RCC 7860 (cell line): ENCODE measurements around the gene ELFN2.

ENCODE experiments used
- DNase-seq: peaks from one replicate; pipeline ENCODE4 v3.0.0-alpha.2; 2015; ENCODE audit warnings: low spot score
- FAIRE-seq: peaks from 2 replicates; lab custom pipeline; 2012; peaks lifted over from hg19 to GRCh38; lab: Jason Lieb, UNC

Gene ELFN2

DNA sequence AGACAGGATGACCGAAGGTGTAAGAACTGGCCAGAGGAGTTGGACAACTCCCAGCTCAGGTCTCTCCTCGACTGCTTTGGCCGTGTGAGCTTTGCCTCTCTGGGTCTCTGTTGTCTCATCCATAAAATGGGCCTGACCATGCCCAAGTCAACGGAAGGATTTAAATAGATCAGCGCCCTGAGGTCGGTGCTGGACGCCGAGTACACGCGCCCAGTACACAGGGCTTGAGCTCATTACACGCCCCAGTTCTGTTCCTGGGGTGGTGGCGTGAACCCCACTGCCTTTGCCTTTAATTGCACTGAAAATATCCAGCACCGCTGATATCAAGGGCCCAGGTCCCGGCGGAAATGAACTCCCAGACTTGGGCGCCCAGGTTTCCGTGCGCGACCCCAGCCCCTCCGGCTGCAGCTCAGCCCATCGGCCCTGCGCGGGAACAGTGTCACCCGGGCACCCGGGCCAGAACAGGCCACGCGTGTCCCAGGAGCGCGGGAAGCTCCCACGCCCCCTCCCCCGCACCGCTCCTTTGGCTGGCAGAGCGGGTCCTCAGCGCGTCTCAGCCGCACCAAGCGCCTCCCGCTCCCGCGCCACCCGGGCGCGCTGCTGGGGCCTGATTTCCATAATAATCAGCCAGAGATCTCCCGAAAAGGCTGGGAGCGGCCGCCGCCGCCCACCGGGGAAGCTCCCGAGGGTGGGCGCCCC lies 102.8 kb downstream of the ELFN2 start:
- DNase-seq (no peak), FAIRE-seq (no peak)

DNA sequence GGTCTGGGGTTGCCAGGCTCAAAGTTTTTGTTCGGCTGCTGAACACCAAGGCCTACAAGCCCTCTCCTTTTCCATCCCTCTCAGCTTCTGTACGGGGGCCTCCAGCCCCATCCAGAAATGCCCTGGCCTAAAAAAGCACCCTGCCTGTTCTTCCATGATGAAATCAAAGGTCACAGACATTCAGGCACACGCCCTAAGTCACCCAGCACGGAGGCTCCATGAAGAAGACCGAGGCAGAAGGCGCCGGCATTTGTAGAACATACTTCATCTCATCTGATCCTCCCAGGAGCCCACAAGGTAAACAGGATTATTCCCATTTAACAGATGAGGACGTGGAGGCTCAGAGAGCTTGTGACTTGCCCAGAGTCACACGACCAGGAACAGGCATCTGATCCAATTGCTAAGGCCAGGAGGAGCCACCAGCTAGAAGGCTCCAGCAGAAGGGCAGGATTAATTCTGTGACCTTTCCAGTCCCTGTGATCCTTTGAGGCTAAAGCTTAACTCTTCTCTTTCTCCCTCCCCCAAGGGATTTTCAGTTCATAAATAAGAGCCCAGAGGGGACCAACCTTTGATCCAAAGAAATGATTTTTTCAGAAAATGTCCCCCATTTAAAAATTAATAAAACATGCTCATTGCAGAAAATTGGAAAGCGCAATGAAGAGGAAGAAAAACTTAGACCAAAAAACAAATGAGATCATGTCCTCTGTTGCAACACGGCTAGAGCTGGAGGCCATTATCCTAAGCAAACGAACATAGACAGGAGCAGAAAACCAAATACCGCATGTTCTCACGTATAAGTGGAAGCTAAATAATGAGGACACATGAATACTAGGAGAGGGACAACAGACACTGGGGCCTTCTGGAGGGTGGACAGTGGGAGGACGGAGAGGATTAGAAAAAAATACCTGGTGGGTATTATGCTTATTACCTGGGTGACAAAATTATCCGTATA lies 106.3 kb downstream of the ELFN2 start:
- DNase-seq, result no peak
- FAIRE-seq, result no peak

GRCh38 chr22:37319469-37319868 lies 107.8 kb downstream of the ELFN2 start:
- FAIRE-seq (no peak), DNase-seq (no peak)

- DNase-seq (no peak), FAIRE-seq (no peak)
These were observed 108.7 kb downstream of the ELFN2 start for GRCh38 chr22:37318364-37319109.
